Smooth muscle cell (in vitro differentiated cells): Measurements from ENCODE around the gene QRFPR. TPM values are rescaled to one million over a fixed set of nuclear protein-coding genes. Genes with fewer than 3 reads are reported as not detected.

Source experiments
- DNase-seq: peaks from one replicate; lab custom pipeline; 2025; ENCODE audit not compliant: unreplicated experiment; lab: John Stamatoyannopoulos, UW
- H2AFZ ChIP-seq: fragments of 200-600 bp; sonication (generic); 2 replicates; pipeline ENCODE4 v1.6.0; 2016; ENCODE audit warnings: antibody characterized with exemption, low read depth, mild to moderate bottlenecking
- H3F3A ChIP-seq: fragments of 200-600 bp; sonication (generic); 2 replicates; pipeline ENCODE4 v1.6.0; 2017; ENCODE audit warnings: antibody characterized with exemption, low read depth
- H3K27ac ChIP-seq: fragments of 200-600 bp; sonication (generic); 2 replicates; pipeline ENCODE4 v1.5.1; 2016; ENCODE audit warnings: low read depth, mild to moderate bottlenecking
- H3K27me3 ChIP-seq: fragments of 200-600 bp; sonication (generic); 2 replicates; pipeline ENCODE4 v1.6.1; 2016; ENCODE audit warnings: low read depth, mild to moderate bottlenecking
- H3K36me3 ChIP-seq: fragments of 200-600 bp; sonication (generic); 2 replicates; pipeline ENCODE4 v1.5.1; 2016; ENCODE audit warnings: low read depth
- H3K4me1 ChIP-seq: fragments of 200-600 bp; sonication (generic); 2 replicates; pipeline ENCODE4 v1.5.1; 2016; ENCODE audit warnings: low read depth
- H3K4me2 ChIP-seq: fragments of 200-600 bp; sonication (generic); 2 replicates; pipeline ENCODE4 v1.6.0; 2016; ENCODE audit warnings: mild to moderate bottlenecking
- H3K4me3 ChIP-seq: fragments of 200-600 bp; sonication (generic); 2 replicates; pipeline ENCODE4 v1.5.1; 2016; ENCODE audit warnings: mild to moderate bottlenecking
- H3K79me2 ChIP-seq: fragments of 200-600 bp; sonication (generic); 2 replicates; pipeline ENCODE4 v1.6.0; 2016; ENCODE audit warnings: low read depth, mild to moderate bottlenecking
- H3K9ac ChIP-seq: fragments of 200-600 bp; sonication (generic); 2 replicates; pipeline ENCODE4 v1.6.0; 2016; ENCODE audit warnings: low read depth
- H3K9me3 ChIP-seq: fragments of 200-600 bp; sonication (generic); replicated peaks from 2 replicates; pipeline ENCODE4 v1.5.1; 2016; ENCODE audit warnings: low read depth
- H4K20me1 ChIP-seq: fragments of 200-600 bp; sonication (generic); 2 replicates; pipeline ENCODE4 v1.6.0; 2016; ENCODE audit warnings: low read depth
- CTCF ChIP-seq: fragments of 200-600 bp; sonication (generic); IDR thresholded peaks from 2 replicates; pipeline ENCODE4 v1.5.1; 2017; ENCODE audit warnings: borderline replicate concordance, mild to moderate bottlenecking, antibody characterized with exemption; ENCODE audit not compliant: insufficient read depth, poor library complexity, severe bottlenecking
- WGBS: methylation state at CpG from one replicate; pipeline ENCODE4 v1.1.7; 2016; ENCODE audit warnings: low lambda C conversion rate; 5-methylcytosine and 5-hydroxymethylcytosine counted together
- polyA plus RNA-seq: library from polyadenylated mRNA; unstranded; fragments of >200 nt; fragmentation: Nextera tagmentation; extraction: Ambion mirVana; gene quantifications from 2 replicates; pipeline ENCODE4 v1.2.1, GENCODE V29; 2016
- total RNA-seq: library from RNA; depleted of rRNA; stranded (reverse); fragments of >200 nt; gene quantifications from 2 replicates; pipeline ENCODE4 v1.2.3, GENCODE V29; 2014

The QRFPR gene
- total and polyA plus RNA-seq, 2 experiments from 2014 or later, result not detected

- Histone ChIP-seq H3F3A (no peaks in the 10 kb centered on the region), H3K4me3 (no peak overlapping the region), H3K27me3 (no peaks in the 10 kb centered on the region), H3K9me3 (no peaks in the 10 kb centered on the region), H3K4me2 (no peak overlapping the region), H3K27ac (no peak overlapping the region), H3K9ac (no peak overlapping the region), H3K4me1 (no peaks in the 10 kb centered on the region), H3K36me3 (no peaks in the 10 kb centered on the region), H2AFZ (no peak overlapping the region), H3K79me2 (no peaks in the 10 kb centered on the region), H4K20me1 (no peaks in the 10 kb centered on the region)
- DNase-seq, result no peak
- TF ChIP-seq CTCF, result no peak
- WGBS, result 94% methylated on average over 1 of the region's 1 CpG
These were observed 75.9 kb downstream of the QRFPR start for GRCh38 chr4:121304893-121305292.

- 81% methylated on average over 3 of the region's 3 CpGs for WGBS
- Histone ChIP-seq H3K27ac (no peak overlapping the region), H3K79me2 (no peaks in the 10 kb centered on the region), H3K9me3 (no peaks in the 10 kb centered on the region), H3K36me3 (no peaks in the 10 kb centered on the region), H4K20me1 (no peaks in the 10 kb centered on the region), H3K27me3 (no peaks in the 10 kb centered on the region), H3K4me1 (no peaks in the 10 kb centered on the region), H3K4me2 (no peak overlapping the region), H3F3A (no peaks in the 10 kb centered on the region), H2AFZ (no peak overlapping the region), H3K4me3 (no peak overlapping the region), H3K9ac (no peak overlapping the region)
- no peak for TF ChIP-seq CTCF
- no peak for DNase-seq
These were observed 81.5 kb downstream of the QRFPR start for GRCh38 chr4:121299367-121299766.

- no peak overlapping the region for H3K4me2 ChIP-seq
- H3K4me3 ChIP-seq, result no peak overlapping the region
- no peak overlapping the region for H3K27ac ChIP-seq
- no peaks in the 10 kb centered on the region for H4K20me1 ChIP-seq
- H3K9ac ChIP-seq, result no peak overlapping the region
- TF ChIP-seq CTCF, result no peak
- H3K4me1 ChIP-seq, result no peaks in the 10 kb centered on the region
- no peak for DNase-seq
- no peaks in the 10 kb centered on the region for H3F3A ChIP-seq
- no peaks in the 10 kb centered on the region for H3K79me2 ChIP-seq
- H2AFZ ChIP-seq, result no peak overlapping the region
- WGBS, result 95% methylated on average over 1 of the region's 1 CpG
- no peaks in the 10 kb centered on the region for H3K9me3 ChIP-seq
- H3K27me3 ChIP-seq, result no peaks in the 10 kb centered on the region
- no peaks in the 10 kb centered on the region for H3K36me3 ChIP-seq
These were observed 97.5 kb downstream of the QRFPR start for GRCh38 chr4:121283319-121283718.

GRCh38 chr4:121280425-121280824 lies 100.4 kb downstream of the QRFPR start:
- no peaks in the 10 kb centered on the region for H3K79me2 ChIP-seq
- no peaks in the 10 kb centered on the region for H3K4me1 ChIP-seq
- no peak overlapping the region for H3K9ac ChIP-seq
- H3K27me3 ChIP-seq, result no peaks in the 10 kb centered on the region
- H3F3A ChIP-seq, result no peaks in the 10 kb centered on the region
- DNase-seq, result no peak
- H4K20me1 ChIP-seq, result no peaks in the 10 kb centered on the region
- H3K36me3 ChIP-seq, result no peaks in the 10 kb centered on the region
- H3K9me3 ChIP-seq, result no peaks in the 10 kb centered on the region
- no peak for TF ChIP-seq CTCF
- WGBS, result 79% methylated on average over 1 of the region's 1 CpG
- no peak overlapping the region for H3K4me3 ChIP-seq
- H3K27ac ChIP-seq, result no peak overlapping the region
- H2AFZ ChIP-seq, result no peak overlapping the region
- no peak overlapping the region for H3K4me2 ChIP-seq
